GM12874 (cell line): Measurements from ENCODE around the gene IMPG1.

ENCODE experiments used
- TF ChIP-seq, protein P1 (sequence below): IDR thresholded peaks from 2 replicates; pipeline ENCODE4 v1.5.1; 2011; ENCODE audit warnings: low read depth, mild to moderate bottlenecking, control low read depth, low read length, moderate library complexity; ENCODE audit not compliant: insufficient read depth

Gene IMPG1

DNA sequence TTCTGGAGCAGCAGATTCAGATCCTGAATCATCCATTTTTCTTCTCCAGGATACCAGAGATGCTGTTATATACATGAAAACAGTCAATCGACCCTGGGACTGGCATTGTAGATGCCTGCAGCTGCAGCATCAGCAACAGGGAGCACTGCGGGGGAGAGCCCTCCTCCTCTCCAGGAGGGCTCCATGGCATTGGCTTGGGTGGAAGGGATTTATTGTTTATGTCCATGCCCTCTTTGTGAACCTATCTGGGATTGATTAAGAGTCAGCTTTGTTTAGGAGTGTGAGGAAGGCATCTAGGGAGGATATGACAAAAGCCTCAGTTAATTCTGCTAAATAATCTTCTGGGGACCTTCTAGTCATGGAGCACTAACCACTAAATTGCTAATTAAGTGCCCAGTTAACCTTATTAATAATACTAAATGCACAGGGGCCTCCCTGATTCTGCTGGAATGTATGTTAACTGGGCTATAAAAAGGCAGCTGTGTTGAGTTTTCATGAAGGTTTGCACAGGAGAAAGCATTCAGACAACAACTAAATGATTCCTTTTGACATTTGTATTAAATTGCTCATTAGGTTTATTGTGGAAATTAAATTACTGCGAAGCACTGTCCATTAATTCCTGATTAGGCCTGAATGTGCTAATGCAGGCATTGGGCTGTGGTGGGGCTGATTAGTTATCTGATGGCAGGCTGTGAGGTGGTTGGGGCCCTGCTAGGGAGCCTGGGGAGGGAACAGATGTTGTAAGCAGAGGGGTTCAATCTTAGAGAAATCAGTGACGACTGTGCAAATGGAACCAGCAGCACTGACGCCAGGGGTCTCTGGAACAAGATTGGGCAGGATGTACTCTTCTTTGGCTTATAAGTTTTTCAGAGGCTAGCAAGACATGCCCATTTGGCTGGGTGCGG is 57.6 kb downstream of the IMPG1 start:
- TF ChIP-seq, protein P1, sequence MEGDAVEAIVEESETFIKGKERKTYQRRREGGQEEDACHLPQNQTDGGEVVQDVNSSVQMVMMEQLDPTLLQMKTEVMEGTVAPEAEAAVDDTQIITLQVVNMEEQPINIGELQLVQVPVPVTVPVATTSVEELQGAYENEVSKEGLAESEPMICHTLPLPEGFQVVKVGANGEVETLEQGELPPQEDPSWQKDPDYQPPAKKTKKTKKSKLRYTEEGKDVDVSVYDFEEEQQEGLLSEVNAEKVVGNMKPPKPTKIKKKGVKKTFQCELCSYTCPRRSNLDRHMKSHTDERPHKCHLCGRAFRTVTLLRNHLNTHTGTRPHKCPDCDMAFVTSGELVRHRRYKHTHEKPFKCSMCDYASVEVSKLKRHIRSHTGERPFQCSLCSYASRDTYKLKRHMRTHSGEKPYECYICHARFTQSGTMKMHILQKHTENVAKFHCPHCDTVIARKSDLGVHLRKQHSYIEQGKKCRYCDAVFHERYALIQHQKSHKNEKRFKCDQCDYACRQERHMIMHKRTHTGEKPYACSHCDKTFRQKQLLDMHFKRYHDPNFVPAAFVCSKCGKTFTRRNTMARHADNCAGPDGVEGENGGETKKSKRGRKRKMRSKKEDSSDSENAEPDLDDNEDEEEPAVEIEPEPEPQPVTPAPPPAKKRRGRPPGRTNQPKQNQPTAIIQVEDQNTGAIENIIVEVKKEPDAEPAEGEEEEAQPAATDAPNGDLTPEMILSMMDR, result no peak

DNA sequence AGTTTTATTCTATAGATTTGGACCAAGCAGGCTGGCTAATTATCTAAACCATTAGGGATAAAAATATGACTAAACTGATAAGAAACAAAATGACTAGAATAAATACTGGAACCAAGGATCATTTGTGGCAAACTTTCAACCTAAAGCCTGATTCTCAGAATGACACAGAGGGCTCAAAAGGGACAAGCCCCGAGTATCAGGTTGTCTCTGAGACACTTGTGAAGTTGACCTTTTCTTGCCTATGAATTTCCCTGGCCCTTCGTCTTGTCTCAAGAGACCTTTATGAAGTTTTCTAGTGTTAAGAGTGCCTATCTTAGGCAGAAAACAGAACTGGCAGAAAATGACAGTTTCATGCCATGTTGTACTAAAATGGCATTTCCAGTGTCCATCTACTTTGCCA is 68.3 kb downstream of the IMPG1 start:
- TF ChIP-seq, protein P1, result no peak

DNA sequence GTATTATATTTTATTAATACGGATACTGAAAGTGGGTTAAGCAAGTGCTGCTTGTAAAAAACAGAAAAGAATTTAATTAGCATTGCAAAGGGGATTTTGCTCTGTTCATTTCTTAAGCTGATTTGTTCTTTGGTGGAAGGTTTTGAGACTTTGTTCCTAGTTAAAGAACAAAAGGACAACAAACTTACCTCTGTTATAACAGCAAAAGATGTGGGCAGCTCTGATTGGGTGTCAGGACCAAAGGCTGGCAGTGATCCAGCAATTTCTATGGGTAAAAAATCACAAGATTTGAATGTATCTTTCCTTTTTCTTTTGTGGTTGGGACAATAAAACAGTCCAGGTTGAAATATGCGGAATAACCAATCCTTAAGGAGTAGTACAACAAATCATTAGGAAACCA is 68.8 kb downstream of the IMPG1 start:
- TF ChIP-seq, protein P1, result no peak

DNA sequence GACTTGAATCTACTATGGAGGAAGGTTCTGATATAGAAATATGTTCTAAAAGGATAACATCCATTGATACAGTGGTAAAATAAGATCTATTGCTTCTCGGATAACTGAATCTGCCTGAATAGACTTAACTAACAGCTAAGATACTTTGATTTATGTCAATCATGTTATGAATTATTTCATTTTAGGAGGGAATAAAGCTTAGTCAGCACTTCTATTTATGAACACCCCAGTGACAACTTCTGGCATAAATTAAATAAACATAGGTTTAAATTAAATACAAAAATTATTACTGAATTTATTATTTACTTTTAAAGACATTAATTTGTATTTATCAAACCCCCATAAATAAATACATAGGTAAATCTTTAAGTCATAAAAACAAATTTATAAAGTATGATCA is 69.3 kb downstream of the IMPG1 start:
- TF ChIP-seq, protein P1, result no peak

DNA sequence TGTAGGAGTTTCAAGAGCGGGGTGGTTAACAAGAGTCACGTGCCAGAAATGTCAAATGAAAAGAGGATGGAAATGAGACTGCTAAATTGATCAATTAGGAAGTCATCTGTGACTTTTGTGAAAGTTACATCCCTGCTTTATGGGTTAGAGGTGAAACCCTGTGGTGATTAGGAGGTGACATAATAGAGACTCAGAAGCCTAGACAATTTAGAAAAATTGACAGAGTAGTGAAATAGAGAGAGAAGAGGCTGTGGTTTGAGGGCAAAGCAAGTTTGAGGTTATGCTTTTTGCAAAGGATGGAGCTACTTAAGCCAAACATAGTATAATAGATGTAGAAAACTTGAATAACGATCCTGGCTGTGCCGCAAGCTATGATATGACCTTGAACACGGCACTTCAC is 71.8 kb downstream of the IMPG1 start:
- TF ChIP-seq, protein P1, result no peak

DNA sequence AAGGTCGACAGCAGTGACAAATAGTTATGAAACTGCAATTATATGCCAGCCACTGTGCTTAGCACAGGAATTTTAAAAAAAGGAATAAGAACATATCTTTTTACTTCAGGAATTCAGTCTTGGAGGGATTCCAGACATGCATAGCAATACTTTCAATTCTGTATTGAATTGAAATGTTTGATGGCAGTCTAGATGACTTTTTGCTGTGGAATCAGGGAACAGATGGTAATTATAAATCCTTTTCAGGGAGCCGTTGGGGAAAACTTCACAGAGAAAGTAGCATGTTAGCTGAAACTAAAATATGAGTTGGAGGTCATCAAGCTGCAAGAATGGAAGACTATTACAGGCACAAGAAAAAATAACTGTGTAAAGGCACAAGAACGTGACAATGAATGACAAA is 74.8 kb downstream of the IMPG1 start:
- TF ChIP-seq, protein P1, result no peak

DNA sequence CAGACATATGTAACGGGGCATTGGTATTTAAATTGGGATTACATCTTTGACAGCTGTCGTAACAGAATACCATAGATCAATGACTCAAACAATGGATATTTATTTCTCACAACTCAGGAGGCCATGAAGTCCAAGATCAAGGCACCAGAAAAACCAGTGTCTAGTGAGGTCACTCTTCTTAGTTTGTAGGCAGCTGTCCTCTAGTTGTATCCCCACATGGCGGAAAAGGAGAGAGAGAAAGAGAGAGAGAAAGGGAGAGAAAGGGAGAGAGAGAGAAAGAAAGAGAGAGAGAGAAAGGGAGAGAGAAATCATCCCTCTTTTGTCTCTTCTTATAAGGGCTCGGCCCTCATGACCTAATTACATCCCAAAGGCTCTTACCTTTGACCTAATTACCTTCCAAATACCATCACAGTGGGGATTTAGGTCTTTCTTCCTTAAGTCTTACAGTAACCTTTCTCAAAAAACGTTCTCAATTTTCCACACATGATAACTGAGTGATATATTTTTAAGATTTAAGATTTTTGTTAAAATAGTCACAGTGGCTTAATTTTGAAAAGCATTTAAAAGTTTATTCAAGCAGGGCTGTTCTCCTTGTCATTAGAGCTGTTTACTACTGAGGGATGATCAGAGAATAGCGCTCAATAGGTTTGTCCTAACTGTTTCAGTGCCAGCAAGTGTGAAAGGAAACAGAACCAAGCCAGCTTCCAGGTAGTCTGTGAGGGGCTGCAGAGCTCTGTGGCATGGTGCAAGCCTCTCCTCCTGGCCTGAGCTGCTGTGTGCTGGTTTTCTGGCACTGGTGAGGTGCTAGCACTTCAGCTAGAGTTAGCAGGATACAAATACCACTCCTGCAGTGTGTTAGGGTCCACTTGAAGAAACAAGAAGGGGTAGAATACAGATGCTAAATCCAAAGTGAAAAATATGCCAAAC is 79.0 kb downstream of the IMPG1 start:
- TF ChIP-seq, protein P1, result no peak
